Stimulated activated CD4-positive, alpha-beta T cell treated with anti-CD3 and anti-CD28 coated beads, Interleukin-15, amount 100 ng/mL, for 48 hours (primary cell): ENCODE results near the gene RALGAPA2.

Experiments
- DNase-seq, 2 donors: peaks; one replicate each; pipeline ENCODE4 v3.0.0-alpha.2; 2020; ENCODE audit warnings: low read depth in 2 of 2

RALGAPA2 gene

DNA sequence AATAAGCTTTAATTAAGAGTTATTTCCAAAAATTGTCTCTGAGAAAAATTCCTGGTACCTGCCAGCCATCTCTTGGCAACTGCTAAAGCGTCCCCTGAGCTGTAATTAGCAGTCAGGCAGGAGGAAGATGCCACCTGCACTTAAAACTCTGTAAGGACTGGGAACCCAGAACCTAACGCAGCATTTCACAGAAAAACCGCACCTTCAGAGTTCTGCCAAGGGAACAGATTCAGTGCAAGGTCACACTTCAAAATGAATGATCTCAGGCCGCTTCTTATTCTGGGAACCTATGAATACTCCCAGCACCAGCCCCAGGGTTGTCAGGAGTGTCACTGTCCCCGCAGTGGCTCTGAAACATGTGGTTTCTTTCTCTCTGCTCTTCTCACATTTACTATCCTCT lies 307.8 kb downstream of the RALGAPA2 start:
- no peak for DNase-seq

DNA sequence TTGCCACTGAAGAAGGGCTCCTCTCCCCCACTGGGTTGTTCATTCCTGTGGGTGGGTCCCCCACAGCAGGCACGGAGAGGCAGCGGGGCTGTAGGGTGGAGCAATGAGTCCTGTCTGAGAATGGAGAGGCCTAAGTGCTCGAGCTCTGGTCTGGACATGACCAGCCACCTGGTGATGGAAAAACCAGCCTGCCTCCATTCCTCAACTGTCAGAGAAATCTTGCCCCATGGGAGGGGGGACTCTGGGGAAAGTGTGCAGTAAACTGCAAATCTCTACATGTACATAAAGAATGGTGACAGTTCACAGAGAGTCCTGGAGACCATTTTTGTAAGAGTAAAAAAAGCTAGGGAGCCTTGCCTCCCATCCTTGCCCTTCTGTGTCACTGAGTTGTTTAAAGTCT lies 310.5 kb downstream of the RALGAPA2 start:
- DNase-seq, result no peak

DNA sequence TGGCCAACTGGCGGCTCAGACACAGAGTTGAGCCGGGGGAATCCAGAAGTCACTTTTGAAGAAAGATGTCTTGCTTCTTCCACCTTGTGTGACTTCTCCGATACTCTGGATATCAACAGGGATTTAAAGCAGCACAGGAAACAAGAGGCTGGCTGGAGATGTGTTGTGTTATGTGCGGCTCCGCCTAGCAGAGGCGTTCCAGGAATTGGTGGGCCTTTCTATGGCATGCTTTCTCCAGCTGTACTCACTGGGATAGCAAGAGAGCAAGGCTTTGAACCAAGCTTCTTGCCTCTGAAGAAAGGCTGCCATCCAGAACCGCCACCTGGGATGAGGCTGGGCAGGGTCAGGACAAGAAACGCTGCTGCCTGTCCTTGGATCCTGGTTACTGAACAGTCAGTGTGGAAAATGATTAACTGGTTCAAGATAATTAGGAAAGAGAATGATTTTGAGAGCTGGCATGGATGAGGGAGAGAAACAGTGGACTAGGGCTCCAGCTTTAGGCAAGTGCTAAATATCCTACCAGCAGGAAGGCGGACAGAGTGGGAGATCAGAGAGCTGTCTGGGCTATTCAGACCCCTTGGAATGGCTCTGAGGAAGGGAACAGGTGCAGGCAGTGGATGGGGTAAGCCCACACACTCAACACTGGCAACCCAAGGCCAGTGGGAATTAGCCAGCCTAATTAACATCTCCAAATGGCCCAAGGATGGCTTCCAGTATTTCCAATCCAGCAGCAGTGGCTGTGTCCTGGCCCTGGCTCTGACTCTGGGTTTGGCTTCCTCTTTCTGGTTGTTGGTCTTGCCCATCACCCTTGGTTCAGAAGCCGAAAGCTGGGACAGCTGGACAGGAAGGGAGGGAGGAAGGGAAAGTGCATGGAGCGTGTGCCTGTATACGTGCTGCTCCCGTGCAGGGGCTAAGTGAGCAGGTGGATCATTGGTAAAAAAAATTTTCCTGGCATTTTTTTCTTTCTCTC lies 312.6 kb downstream of the RALGAPA2 start:
- no peak for DNase-seq

DNA sequence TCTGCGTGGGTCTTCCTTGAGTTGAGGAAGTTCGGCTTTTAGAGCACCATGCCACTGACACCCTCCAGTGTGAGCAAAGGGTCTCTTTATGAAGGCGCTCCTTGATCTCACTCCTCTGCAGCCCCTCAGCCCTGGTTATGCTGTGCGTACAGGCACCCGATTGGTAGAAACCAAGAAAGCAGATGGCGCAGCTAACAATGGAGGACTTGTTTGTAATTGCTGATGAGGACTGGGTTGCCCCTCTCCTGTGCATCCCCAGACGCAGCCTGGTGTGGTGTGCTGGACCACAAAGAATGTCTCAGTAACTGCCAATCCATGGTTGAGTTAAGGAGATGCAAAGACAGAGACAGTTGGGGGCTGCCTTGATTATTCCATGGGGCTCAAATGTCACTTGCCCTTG lies 314.3 kb downstream of the RALGAPA2 start:
- DNase-seq, result no peak

- no peak for DNase-seq
Measured at GRCh38 chr20:20396794-20397193, 315.6 kb downstream of the RALGAPA2 start.

DNA sequence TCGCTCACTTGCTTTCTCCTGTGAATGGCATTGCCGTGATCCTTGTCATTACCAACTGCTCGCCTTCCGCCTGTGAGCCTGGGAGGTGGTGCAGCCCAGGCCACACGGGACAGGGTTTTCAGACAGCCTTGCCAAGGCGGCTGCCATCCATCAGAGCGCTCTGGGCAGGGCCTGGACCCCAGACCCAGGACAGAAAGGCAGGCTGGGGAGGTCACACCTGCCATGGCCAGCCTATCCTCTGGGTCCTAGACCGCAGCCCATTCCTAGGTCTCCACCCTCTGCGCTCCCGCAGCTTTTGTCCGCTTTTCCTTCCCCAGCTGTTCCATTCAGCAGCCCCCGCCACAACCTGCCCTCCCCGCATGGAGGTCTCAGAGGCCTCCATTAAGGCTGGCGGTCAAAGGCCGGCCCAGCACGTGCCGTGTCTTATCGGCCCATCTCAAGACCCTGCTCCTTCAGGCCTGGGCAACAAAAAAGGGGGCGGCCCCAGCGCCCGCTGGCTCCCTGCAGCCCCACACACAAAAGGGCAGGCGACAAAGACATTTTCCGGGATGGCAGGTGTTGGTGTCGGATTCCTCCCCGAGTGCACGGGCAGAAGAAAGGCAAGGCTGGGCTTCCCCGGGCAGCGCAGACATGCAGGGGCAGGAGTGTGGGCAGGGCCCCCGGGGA lies 316.4 kb downstream of the RALGAPA2 start:
- no peak for DNase-seq

- no peak for DNase-seq
Measured at GRCh38 chr20:20395087-20395486, 317.4 kb downstream of the RALGAPA2 start.

DNA sequence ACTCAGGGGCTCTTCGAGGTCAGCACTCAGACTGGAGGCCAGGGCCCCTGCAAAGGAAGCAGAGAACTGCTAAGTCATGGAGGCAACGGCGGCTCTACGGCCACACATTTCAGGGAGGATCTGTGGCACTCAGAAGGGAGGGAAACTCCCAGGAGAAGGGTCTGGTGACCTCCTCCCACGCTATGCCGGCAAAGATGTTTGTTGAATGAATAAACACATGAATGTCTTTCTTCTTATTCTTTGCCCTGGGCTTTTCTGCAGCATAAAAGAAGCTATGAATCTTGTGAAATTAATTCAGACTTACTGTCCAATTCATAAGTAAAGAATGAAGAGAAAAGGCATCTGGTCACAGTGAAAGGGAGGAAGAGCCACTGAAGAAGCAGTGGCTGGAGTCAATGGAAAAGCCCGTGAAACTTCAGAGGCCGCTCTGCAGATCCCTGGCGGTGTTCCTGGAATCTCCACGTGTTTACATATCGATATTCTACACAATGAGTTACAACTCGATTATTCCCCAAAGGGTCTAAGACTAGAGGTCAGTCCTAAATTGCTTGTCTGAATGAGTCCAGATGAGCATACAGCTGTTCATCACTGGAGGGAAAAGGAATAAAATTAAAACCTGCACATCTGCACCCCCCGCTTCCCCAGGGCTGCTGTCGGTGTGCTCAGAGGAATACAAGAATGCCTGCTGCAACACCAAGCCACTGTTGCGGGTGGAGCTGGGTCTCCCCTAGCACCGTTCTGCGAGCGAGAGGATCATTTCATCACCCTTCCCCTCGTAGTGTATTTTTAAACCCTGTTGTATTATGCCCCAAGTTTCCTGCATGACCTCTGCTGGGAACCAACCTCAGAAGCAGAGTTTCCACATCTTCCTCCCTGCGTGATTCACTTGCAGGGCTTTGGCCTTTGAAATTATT lies 319.0 kb downstream of the RALGAPA2 start:
- DNase-seq, result no peak

DNA sequence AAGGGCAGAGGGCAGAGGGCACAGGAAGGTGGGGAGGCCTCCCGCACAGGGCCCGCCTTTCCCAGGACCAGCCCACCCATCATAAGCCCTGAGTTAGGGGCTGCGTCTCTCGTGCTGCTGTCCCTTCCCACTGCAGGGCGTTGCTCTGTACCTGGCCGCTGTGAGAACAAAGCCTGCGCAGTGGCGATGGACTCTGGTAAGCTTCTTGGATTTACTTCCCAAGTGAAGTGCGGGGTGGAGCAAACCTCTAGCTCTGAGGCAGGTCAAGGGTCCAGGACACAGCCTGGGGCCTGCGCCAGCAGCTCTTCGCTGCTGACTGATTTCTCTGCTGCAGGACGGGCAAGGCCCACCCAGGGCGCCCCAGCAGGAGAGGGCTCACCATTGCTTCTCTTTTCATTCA lies 320.7 kb downstream of the RALGAPA2 start:
- DNase-seq, result no peak

GRCh38 chr20:20391115-20391514 lies 321.3 kb downstream of the RALGAPA2 start:
- DNase-seq, result no peak

DNA sequence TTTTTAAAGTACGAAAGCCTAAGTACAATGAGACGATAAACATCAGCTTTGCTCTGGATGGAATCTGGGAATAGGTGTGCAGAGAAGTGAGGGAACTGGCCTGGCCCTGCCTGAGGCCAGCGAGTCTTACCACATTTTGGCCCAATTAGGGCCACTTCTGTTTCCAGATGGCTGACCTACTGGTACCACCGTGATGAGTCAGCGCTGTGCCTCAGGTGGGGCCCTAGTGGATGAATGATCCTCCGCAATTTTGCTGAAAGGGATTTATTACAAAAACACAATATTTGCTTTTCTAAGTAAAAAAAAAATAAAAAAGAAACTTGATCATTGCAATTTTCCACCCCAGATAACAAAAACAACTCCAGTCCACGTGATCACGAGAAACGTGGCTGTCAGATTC lies 322.1 kb downstream of the RALGAPA2 start:
- no peak for DNase-seq

- DNase-seq, result no peak
Measured at GRCh38 chr20:20386192-20386591, 326.3 kb downstream of the RALGAPA2 start.

DNA sequence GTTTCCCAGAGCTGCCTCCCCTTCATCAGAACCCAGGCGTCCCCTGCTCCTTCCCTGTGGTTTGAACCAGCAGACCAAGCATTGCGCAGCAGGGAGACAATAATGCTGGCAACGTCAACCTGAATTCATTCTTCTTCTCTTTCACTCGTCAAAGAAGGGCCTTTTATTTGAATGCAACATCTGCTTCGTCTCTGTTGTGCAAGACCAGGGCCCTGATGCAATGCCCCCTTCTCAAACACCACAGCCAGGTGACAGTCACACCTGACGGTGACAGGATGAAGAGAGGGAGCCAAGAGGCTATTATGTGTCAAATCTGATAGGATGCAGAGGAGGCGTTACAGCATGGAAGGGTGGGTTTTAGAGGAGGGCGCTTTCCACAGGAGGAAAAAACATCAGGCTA lies 336.6 kb downstream of the RALGAPA2 start:
- DNase-seq, result no peak

DNA sequence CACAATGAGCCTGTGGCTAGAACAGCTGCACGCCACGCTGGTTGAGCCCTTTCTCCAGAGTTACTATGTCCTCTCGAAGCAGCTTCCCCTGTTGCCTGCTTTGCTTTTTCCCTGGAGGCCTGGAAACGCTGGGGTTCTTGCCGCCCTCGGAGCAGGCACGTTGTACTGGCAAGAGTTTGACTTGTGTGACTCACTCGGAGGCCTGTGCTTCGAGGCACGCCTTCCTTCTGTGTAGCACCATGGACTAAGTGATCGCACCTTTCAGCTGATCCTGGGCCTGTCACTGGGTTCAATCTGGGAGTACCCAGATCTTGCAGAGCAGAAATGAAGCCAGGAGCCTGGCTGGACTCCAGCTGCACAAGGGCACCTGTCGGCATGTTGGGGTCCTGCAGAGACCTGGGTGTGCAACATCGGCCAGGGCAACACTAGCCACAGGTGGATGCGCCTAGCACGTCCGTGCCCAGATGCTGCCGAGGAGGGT lies 339.3 kb downstream of the RALGAPA2 start:
- DNase-seq, result no peak

DNA sequence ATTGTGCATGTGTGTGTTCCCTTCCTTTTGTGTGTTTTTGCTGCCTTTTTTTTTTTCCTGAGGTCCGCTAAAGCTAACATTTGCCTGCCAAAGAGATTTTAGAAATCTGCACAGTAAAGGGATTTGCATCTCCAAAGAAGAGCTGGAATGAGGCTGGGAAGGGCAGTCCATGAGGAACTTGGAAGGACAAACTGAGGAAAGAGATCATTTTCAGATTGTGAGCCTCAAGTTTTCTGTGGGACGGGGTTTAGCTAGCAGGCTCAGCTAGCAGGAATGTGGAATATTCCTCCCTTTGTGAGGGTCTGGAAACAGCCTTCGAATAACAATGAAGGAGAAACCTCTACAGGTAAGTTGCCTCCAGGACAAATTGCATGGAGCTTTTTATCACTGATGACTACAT lies 340.8 kb downstream of the RALGAPA2 start:
- DNase-seq, result no peak

- no peak for DNase-seq
Measured at GRCh38 chr20:20371083-20371482, 341.4 kb downstream of the RALGAPA2 start.

GRCh38 chr20:20370094-20370575 lies 342.3 kb downstream of the RALGAPA2 start:
- DNase-seq, result no peak

- peak in 1 of 2 donors; percentile 24 for DNase-seq
Measured at GRCh38 chr20:20369250-20370093, 343.0 kb downstream of the RALGAPA2 start.

DNA sequence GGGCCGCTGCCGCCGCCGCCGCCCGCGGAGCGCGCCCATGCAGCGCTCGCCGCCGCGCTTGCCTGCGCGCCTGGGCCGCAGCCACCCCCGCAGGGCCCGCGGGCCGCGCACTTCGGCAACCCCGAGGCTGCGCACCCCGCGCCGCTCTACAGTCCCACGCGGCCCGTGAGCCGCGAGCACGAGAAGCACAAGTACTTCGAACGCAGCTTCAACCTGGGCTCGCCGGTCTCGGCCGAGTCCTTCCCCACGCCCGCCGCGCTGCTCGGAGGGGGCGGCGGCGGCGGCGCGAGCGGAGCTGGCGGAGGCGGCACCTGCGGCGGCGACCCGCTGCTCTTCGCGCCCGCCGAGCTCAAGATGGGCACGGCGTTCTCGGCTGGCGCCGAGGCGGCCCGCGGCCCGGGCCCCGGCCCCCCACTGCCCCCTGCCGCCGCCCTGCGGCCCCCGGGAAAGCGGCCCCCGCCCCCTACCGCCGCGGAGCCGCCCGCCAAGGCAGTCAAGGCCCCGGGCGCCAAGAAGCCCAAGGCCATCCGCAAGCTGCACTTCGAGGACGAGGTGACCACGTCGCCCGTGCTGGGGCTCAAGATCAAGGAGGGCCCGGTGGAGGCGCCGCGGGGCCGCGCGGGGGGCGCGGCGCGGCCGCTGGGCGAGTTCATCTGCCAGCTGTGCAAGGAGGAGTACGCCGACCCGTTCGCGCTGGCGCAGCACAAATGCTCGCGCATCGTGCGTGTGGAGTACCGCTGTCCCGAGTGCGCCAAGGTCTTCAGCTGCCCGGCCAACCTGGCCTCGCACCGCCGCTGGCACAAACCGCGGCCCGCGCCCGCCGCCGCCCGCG lies 343.8 kb downstream of the RALGAPA2 start:
- peak in 1 of 2 donors; percentile 9 for DNase-seq
